Activated CD4-positive, alpha-beta T cell treated with anti-CD3 and anti-CD28 coated beads for 48 hours (primary cell): ENCODE data around the gene KANSL3.
A peak's percentile ranks its signal among the peaks of the same experiment; 100 is the strongest.
"Not testable (repeated sequence)": the region's sequence is repeated elsewhere in the genome, so short reads cannot be mapped to it uniquely, and the experiment has no call there.

Experiments
- DNase-seq: peaks from one replicate; pipeline ENCODE4 v3.0.0-alpha.2; 2020

The KANSL3 gene

GRCh38 chr2:96556441-96557330, 81.4 kb downstream of the KANSL3 start:
- DNase-seq: peak; percentile 84

GRCh38 chr2:96555146-96555610, 82.9 kb downstream of the KANSL3 start:
- DNase-seq: no peak

- DNase-seq: peak; percentile 77
Observed at GRCh38 chr2:96554293-96555145, 83.6 kb downstream of the KANSL3 start.

GRCh38 chr2:96553957-96554292, 84.2 kb downstream of the KANSL3 start:
- not testable (repeated sequence) for DNase-seq

- DNase-seq: peak; percentile 18
Observed at GRCh38 chr2:96553176-96553956, 84.7 kb downstream of the KANSL3 start.

- peak; percentile 15 for DNase-seq
Observed at GRCh38 chr2:96552315-96553175, 85.6 kb downstream of the KANSL3 start.

GRCh38 chr2:96551605-96552314, 86.4 kb downstream of the KANSL3 start:
- no peak for DNase-seq

- DNase-seq: no peak
Observed at GRCh38 chr2:96550787-96551604, 87.1 kb downstream of the KANSL3 start.

- DNase-seq: no peak
Observed at GRCh38 chr2:96549967-96550786, 87.9 kb downstream of the KANSL3 start.

- no peak for DNase-seq
Observed at GRCh38 chr2:96549466-96549785, 88.7 kb downstream of the KANSL3 start.

- no peak for DNase-seq
Observed at GRCh38 chr2:96548558-96549465, 89.3 kb downstream of the KANSL3 start.

- DNase-seq: no peak
Observed at GRCh38 chr2:96547731-96548171, 90.4 kb downstream of the KANSL3 start.

- no peak for DNase-seq
Observed at GRCh38 chr2:96547203-96547641, 90.9 kb downstream of the KANSL3 start.

GRCh38 chr2:96546797-96547196, 91.3 kb downstream of the KANSL3 start:
- DNase-seq: no peak

GRCh38 chr2:96546321-96546720, 91.8 kb downstream of the KANSL3 start:
- DNase-seq: peak; percentile 31
